GM19099 (cell line): ENCODE results near the gene RRP36.

Experiments
- POLR2A ChIP-seq: IDR thresholded peaks from 3 replicates; pipeline ENCODE4 v1.6.1; 2011; ENCODE audit warnings: low read depth; ENCODE audit not compliant: insufficient read length; ENCODE audit errors: extremely low read depth

RRP36 gene

DNA sequence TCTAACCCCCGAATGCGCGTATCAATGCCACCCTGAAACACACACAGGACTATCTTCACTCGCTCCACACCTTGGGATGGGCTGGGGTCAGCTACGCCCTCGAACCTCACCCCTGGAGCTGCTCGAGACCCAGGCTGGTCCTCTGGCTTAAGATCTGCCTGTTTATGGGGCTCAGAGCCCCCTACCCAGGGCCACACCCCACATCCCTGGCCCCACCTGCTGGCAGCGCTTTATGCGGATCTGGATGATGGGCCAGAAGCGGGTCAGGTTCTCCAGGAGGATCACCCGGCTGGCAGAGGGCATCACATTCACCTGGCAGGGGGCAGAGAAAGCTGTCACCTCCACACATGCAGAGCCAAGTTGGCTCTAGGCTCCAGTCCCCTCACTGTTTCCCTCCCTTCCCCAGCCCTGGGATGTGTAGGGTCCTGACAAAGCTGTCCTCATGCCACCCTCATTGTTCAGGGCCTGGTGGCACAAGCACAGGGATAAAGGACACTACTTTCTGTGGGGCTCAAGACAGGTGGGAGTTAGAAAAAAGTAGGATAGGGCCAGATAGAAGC lies 24.0 kb downstream of the RRP36 start:
- TF ChIP-seq POLR2A = no peak

DNA sequence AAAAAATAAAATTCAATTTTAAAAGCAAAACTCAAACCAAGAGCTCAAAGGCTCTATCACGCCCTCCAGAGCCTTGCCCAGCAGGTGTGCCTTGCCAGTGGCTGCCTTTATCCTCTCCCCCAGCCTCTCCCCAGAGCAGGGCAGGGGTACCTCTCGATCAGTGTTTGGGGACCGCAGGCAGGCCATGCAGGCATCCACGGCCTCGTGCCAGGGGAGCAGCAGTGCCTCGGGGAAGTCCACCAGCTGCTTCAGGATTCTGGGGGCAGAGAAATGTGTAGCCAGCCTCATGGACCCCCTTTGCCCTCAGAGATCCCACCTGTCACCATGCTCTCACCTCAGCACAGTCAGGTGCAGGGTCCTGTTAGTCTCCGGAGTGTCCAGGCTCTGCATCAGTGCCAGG lies 26.6 kb downstream of the RRP36 start:
- TF ChIP-seq POLR2A = no peak

DNA sequence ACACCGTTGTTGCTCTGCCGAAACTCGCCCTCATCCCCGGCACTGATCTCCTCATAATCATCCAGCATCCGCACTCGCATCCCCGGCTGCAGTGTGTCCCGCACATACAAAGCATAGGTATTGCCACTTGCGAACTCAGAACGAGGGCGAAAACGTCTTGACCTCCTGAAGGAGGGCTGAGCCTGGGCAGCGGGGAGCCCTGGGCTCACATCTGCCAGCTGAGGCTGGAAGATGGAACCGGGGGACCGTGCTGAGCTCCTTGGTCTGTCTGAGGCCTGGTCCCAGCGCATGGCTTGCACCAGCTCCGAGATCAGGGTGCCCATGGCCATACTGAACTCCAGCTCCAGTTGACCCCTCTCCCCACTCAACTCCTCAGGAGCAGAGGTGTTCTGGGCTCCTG lies 29.6 kb downstream of the RRP36 start:
- TF ChIP-seq POLR2A = no peak

DNA sequence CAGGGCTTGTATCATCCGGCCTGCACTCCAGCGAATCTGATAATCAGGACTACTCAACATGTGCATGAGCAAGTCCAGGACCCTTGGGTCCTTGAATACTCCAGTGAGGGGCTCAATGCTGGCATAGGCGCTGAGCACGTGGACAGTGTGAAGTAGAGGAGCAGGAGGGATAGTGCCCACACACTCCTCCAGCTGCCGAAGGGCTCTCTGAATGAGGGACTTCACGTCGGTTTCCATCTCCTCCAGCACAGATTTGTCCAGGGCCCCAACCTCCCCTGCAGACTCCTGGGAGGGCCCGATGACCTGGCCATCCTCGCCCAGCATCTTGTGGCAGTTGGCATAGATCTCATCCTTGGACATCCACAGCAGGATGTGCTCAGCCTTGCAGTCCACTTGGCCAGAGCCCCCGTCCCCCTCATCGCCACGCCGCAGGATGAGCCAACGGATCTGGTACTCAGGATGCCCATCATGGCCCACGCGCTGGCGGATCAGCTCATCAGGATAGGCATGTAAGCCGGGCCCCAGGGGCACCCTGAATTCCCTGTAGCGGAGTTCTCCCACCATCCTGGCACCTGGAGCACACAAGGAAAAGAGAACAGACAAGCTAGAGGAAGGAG lies 30.9 kb downstream of the RRP36 start:
- TF ChIP-seq POLR2A = no peak

DNA sequence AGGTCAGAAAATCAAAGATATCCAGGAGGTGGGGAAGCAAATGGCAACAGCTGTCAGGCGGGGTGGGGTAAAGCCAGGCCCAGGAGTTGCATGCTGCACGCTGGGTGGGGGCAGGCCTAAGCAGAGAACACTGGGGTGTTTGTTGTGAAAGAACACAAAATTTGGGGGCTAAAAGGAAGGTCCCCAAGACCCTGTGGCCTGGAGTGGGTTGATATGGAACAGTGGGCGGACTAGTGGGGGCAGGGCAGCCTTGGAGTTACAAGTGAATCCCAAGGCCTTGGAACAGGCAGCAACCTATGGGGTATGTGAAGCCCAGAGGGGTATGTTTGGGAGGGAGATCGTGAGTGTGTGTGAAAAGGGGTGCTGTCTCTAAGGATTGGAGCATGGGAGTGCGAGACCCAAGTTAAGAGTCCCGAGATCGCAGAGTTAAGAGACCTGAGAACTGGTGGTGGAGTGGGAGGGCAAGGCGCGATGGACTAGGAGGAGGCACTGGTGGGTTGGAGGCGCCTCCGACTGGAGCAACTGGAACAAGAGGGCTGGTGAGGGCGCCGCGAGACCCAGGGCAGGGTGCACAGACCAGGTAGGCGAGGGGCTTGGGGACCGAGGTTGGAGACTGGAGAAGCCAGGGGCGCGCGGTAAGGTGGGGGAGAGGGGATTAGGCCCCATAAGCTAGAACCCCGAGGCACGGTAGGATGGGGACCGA lies 31.6 kb downstream of the RRP36 start:
- TF ChIP-seq POLR2A = no peak

DNA sequence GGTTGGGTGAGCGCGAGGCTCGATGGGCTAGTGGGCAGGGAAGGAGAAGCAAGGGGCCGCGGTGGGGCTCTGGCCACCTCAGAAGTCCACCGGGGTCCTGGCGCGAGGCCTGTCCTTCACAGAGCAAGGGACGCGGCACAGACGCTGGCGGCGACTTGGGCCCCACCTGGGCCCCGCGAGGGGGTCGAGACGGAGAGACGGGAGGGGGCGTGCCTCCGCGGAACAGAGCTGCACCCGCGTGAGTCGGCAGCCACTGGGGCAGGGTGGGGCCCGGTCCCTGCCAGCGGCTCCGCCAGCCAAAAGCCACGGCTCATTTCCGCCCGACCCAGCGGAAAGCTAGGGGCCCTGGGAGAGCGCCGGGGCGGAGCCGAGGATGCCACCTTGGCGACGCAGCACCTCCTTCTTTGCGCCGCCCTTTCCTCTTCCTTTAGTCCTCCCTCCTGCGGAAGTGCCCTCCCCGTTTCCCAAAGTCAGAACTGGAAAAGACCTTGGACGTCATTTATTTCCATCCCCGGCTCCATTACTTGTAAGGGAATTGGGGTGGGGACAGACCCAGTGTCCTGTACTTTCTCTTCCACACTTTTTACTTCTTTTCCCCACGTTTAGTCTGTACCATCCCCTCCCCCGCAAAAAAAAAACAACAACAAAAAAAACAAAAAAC lies 32.3 kb downstream of the RRP36 start, which contains the start of gene CUL7:
CUL7 (minus strand) TSS at position 307 of the 661 bp plus-strand sequence. CDS start 1,063 bp downstream, outside the sequence.
- peak; percentile 91 for TF ChIP-seq POLR2A

DNA sequence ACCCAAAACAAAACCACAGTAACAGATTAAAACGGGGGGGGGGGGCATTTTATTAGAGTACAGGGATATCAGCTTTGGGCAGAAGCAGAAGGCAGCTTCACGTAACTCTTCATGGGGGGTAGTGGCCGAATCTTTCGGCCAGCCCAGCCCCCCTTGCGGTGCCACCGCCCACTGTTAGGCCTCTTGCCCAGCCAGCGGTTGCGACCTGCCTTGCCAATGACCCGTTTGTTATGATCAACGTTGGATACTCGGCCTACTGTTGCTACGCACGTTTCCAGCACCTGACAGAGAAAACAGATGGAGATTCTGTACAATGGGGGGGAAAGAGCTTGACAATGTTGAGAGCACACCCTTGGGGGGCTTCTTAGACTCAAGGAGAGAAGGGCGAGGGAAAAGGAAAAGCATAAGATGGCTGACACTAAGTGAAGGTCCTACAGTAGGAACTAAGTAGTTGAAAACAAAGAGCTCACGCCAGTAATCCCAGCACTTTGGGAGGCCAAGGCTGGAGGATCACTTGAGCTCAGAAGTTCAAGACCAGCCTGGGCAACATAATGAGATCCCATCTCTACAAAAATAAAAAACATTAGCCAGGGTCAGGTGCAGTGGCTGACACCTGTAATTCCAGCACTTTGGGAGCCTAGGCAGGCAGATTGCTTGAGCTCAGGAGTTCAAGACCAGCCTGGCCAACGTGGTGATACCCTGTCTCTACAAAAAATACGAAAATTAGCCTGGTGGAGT lies 33.0 kb downstream of the RRP36 start:
- TF ChIP-seq POLR2A = no peak

DNA sequence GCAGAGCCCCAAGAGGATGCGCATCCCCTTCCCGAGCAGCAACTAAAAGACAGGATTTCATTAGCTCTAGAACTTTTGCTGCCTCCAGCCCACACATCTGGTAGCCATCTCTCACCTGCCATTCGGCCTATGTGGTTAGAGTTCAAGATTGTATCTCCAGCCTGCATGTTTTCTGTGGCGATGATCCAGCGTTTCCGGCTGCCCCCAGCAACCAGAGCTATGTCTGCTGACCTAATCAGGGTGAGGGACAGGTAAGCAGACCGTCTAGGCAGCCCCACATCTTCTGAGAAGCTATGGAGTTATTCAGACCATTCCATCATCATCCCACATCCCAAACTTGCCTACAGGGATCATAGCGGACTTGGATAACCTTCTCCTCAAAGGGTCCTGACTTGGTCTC lies 34.5 kb downstream of the RRP36 start:
- no peak for TF ChIP-seq POLR2A

DNA sequence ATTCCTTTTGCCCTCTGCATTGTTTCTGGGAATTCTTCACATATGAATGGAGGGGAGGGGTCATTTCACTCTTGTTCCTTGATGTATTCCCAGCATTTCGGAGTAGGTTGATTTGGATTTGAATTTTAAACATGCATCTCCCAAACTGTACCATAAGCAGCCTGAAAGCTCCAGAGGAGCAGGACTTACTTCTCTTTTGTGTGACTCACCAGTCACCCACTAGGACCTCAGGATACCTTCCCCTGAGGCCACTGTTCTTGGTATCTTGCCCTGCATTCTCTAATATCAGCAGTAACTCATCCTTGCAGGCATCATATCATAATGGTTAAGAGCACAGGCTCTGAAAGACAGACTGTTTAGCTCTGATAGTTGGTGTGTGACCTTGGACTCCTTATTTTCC lies 37.1 kb downstream of the RRP36 start:
- TF ChIP-seq POLR2A = no peak

DNA sequence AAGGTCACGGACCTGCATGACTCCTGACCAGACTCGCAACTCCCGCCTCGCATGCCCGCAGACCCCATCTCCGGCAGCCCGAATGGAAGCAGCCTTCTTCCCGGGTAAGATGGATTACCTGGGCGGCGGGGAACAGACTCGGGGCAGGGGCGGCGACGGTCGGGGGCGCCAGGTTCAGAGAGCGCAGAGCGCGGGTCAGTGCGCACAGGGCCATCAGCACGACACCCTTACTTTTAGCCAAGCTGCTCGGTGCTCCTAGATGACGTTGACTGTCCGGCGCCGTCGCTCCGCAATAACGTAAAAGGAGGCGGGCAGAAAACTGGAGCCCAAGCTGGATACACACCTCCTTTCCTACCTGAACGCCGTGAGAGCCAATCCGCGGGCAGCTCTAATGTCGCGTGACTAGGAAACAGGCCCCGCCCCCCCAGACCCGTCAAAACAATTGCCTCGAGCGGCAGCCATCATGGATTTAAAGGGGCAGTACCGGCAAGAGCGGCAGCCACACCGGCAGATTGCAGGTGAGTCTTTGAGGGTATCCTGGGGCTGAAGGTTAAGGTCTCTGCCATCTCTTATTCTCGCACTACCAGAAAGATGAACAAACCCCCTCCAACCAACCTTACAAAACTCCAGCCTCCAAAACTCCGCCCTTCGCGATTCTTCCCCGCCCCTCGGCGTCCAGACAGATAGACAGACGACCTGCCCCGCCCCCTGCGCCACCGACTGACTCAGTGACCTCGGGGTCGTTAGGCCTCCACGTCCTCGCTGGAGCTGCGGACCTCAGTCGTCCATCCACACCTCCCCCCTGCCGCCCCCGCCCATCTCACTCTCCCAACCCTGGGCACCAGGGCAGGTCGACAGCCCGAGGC lies 38.0 kb downstream of the RRP36 start, which contains the start of the genes KLC4 and MRPL2:
KLC4 (plus strand) TSS at position 464 of the 866 bp plus-strand sequence. CDS start 1,705 bp downstream, outside the sequence.
MRPL2 (minus strand) TSS at position 267 of the 866 bp plus-strand sequence; CDS start at position 214, 53 bp downstream.
- peak; percentile 93 for TF ChIP-seq POLR2A

DNA sequence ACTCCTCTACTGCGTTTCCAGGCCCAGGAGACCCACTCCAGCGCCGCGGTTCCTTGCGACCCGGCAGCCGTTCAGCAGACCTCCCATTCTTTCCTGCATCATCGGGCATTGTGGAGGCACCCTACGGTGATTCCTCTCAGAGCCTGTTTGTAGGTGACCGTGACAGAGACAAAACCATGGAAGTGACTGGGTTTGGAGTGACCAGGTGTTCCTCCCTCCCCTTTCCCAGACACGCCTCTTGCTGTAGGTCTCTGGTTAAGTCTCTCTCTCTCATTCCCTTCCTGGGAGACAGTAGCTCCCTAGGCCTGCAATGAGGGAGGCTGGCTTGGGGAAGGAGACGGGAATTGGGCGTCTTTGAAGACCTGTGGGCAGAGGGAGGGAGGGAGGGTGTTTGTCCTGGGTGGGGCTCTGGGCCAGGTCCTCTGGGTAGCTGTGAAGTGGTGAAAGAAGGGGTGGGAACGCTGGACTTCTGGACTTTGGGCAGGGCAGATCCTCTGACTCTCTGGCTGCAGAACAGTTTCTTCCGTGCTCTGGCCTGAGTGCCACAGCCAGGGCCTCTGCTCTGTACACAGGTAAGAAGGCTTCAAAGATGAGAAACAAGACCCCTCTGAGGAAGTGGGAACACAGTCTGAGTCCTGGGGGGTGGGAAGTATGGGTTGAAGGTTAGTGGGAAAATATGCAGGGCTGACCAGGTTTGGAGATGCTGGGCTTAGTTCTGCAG lies 38.8 kb downstream of the RRP36 start:
- no peak for TF ChIP-seq POLR2A

DNA sequence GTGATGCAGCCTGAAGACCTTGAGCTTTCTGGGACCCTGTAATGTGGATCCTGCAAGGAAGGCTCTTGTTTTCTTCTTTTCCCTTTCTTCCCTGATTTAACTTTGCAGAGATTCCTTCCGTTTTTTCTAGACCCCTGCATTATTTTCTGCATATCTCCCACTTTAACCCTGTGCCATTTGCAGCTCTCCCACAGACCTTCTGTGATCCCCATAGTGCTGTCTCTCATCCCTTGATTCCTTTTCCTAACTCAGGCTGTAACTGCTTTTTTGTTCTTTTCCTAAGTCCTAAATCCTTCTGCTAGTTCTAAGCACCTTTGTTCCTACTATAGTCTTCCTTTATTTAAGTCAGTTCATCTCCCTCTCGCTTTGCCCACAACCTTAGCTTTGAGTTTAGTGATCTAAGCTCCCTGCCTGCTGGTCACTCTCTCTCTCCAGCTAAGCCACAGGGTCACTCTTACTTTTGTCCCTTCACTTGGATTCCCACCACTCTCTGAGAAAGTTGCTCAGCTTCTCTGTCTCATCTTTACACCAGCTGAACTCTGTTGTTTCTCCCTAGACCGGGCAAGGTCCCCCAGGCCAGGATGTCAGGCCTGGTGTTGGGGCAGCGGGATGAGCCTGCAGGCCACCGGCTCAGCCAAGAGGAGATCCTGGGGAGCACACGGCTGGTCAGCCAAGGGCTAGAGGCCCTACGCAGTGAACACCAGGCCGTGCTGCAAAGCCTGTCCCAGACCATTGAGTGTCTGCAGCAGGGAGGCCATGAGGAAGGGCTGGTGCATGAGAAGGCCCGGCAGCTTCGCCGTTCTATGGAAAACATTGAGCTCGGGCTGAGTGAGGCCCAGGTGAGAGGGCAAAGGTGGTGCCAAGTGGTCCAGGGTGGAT lies 39.6 kb downstream of the RRP36 start:
- no peak for TF ChIP-seq POLR2A

DNA sequence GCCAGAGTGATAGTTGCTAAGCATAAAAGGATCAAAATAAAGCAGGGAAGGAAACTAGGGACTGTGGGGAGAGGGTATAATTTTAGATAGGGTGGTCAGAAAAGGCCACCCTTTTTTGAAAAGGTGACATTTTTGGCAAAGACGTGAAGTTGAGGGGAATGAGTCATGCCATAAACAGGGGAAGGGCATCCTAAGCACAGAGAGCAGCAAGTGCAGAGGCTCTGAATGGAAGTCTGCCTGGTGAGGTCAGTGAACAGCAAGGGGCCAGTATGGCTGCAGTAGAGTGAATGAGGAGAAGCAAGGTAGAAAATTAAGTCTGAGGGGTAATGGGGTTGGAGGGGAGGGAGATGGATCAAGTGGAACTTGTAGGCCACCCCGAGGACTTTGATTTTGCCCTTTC lies 40.4 kb downstream of the RRP36 start:
- TF ChIP-seq POLR2A = no peak

DNA sequence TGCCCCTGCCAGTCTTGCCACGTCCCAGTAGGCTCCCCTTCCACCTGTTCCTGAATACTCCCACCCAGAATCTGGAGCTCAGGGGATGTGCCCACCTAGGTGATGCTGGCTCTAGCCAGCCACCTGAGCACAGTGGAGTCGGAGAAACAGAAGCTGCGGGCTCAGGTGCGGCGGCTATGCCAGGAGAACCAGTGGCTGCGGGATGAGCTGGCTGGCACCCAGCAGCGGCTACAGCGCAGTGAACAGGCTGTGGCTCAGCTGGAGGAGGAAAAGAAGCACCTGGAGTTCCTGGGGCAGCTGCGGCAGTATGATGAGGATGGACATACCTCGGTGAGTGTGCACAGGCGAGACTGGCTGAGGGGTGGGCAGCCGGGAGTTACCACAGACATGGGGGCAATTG lies 41.4 kb downstream of the RRP36 start:
- TF ChIP-seq POLR2A = no peak
